K562 (cell line): ENCODE measurements around the gene PCBD2. TPM values are rescaled to one million over a fixed set of nuclear protein-coding genes. Genes with fewer than 3 reads are reported as not detected.
A peak's percentile ranks its signal among the peaks of the same experiment; 100 is the strongest.

ENCODE experiments used
- ATAC-seq: fragments of 200-7000 bp; cut with Tn5 transposase; 3 replicates; pipeline ENCODE4 v1.9.1; 2020; ENCODE audit warnings: moderate library complexity
- BruUV-seq: library from RNA; stranded (reverse); fragments of 400-500 nt; replicated peaks from 2 replicates; lab custom pipeline; 2021; lab: Mats Ljungman, UMichigan
- CTCF ChIA-PET: fragments of 300-600 bp; formaldehyde crosslinking; extraction: SDS; loops from one replicate; lab custom pipeline; 2021; ENCODE audit warnings: low intra/inter-chr PET ratio; lab: Yijun Ruan, JAX
- POLR2A ChIA-PET: fragments of 300-600, 350-650 bp; sonication (Branson Sonifier 250); formaldehyde crosslinking; extraction: SDS; loops from one replicate; lab custom pipeline; 2021; ENCODE audit warnings: antibody characterized with exemption, inconsistent platforms; lab: Yijun Ruan, JAX
- DNase-seq, 4 experiments: peaks; one replicate each; pipeline versions ENCODE4 v3.0.0 to v3.0.0-alpha.2; 2011 to 2018; ENCODE audit warnings: low spot score in 3 of 4, mixed read lengths in 3 of 4; ENCODE audit errors: extremely low read depth in 1 of 4
- FAIRE-seq: peaks from 2 replicates; lab custom pipeline; 2011; peaks lifted over from hg19 to GRCh38; lab: Jason Lieb, UNC
- H2AFZ ChIP-seq: 2 replicates; pipeline ENCODE4 v1.6.0; 2011; ENCODE audit warnings: low read depth, low read length, control low read depth, inconsistent platforms
- H3K27ac ChIP-seq: fragments of 200-600 bp; 3 replicates; pipeline ENCODE4 v1.8.0; 2011; ENCODE audit warnings: low read depth, mild to moderate bottlenecking, control low read depth, inconsistent platforms, low read length, moderate library complexity, mixed read lengths; ENCODE audit errors: extremely low read depth
- H3K27me3 ChIP-seq, 2 experiments: fragments of 300-600 bp in 1 of 2; 2 replicates in 1 of 2; 3 replicates in 1 of 2; pipeline versions ENCODE4 v1.6.0 to v1.8.0; 2011; ENCODE audit warnings: inconsistent platforms in 2 of 2, low read length in 2 of 2, mild to moderate bottlenecking in 1 of 2, mixed read lengths in 1 of 2, moderate library complexity in 1 of 2; ENCODE audit not compliant: control insufficient read depth in 2 of 2, insufficient read depth in 2 of 2
- H3K36me3 ChIP-seq: fragments of 300-600 bp; 3 replicates; pipeline ENCODE4 v1.8.0; 2011; ENCODE audit warnings: mild to moderate bottlenecking, low read length, inconsistent platforms; ENCODE audit not compliant: control insufficient read depth, insufficient read depth
- H3K4me1 ChIP-seq, 2 experiments: fragments of 200-600 bp in 1 of 2; replicated peaks in 1 of 2; 2 replicates in 1 of 2; 3 replicates in 1 of 2; pipeline versions ENCODE4 v1.5.1 to v1.8.0; 2011; ENCODE audit warnings: inconsistent platforms in 2 of 2, low read length in 2 of 2, mild to moderate bottlenecking in 1 of 2, mixed read lengths in 1 of 2, moderate library complexity in 1 of 2; ENCODE audit not compliant: control insufficient read depth in 2 of 2, insufficient read depth in 2 of 2
- H3K4me2 ChIP-seq: 2 replicates; pipeline ENCODE4 v1.6.1; 2011; ENCODE audit warnings: low read length, control low read depth, inconsistent platforms, mixed read lengths; ENCODE audit not compliant: insufficient read depth
- H3K4me3 ChIP-seq: fragments of 200-600 bp; sonication (generic), shearing (Covaris generic); 2 replicates; pipeline ENCODE4 v1.5.1; 2016; ENCODE audit warnings: control low read depth, inconsistent platforms
- H3K79me2 ChIP-seq: fragments of 200-600 bp; 3 replicates; pipeline ENCODE4 v1.8.0; 2011; ENCODE audit warnings: low read length, inconsistent platforms; ENCODE audit not compliant: control insufficient read depth, insufficient read depth
- H3K9ac ChIP-seq, 2 experiments: 2 replicates each; pipeline versions ENCODE4 v1.6.0 to v1.6.1; 2011; ENCODE audit warnings: low read depth in 2 of 2, low read length in 2 of 2, control low read depth in 1 of 2, inconsistent platforms in 1 of 2, mild to moderate bottlenecking in 1 of 2, mixed read lengths in 1 of 2; ENCODE audit not compliant: insufficient read depth in 1 of 2
- H3K9me1 ChIP-seq: one replicate; pipeline ENCODE4 v1.6.0; 2011; ENCODE audit warnings: inconsistent platforms, mild to moderate bottlenecking, low read length, moderate library complexity; ENCODE audit not compliant: control insufficient read depth, insufficient read depth
- H3K9me3 ChIP-seq: replicated peaks from 2 replicates; pipeline ENCODE4 v1.5.1; 2011; ENCODE audit warnings: low read depth, low read length, inconsistent platforms; ENCODE audit not compliant: control insufficient read depth, insufficient read depth
- H4K20me1 ChIP-seq: replicated peaks from 2 replicates; pipeline ENCODE4 v1.6.1; 2011; ENCODE audit warnings: low read length, inconsistent platforms, mixed read lengths; ENCODE audit not compliant: control insufficient read depth, insufficient read depth
- CTCF ChIP-seq, 3 experiments: IDR thresholded peaks in 2 of 3; conservative IDR thresholded peaks in 1 of 3; 2 replicates each; pipeline ENCODE4 v1.5.1; 2011 to 2012; ENCODE audit warnings: low read length in 3 of 3, mild to moderate bottlenecking in 3 of 3, control low read depth in 2 of 3, improper control_type of control experiment in 1 of 3, inconsistent platforms in 1 of 3, low read depth in 1 of 3, mixed read lengths in 1 of 3, moderate library complexity in 1 of 3; ENCODE audit not compliant: insufficient read depth in 2 of 3
- EP300 ChIP-seq: IDR thresholded peaks from 2 replicates; pipeline ENCODE4 v1.6.1; 2012; ENCODE audit warnings: low read length, improper control_type of control experiment
- FOXK1 ChIP-seq: sonication (generic); formaldehyde crosslinking; IDR thresholded peaks from 2 replicates; pipeline ENCODE4 v1.8.0; 2022; ENCODE audit warnings: missing genetic modification reagents, mild to moderate bottlenecking, borderline replicate concordance
- FOXM1 ChIP-seq, 2 experiments: fragments of 450-650 bp in 1 of 2; sonication (generic) in 1 of 2; formaldehyde crosslinking in 1 of 2; IDR thresholded peaks; 2 replicates each; pipeline versions ENCODE4 v1.6.1 to v1.9.0; 2017 to 2022; ENCODE audit warnings: low read depth in 2 of 2, mild to moderate bottlenecking in 2 of 2, missing genetic modification reagents in 1 of 2, moderate library complexity in 1 of 2
- KDM4B ChIP-seq, 2 experiments: fragments of 450-650 bp in 1 of 2; sonication (generic) in 1 of 2; IDR thresholded peaks; 2 replicates each; pipeline ENCODE4 v1.6.1; 2016 to 2017; ENCODE audit warnings: borderline replicate concordance in 2 of 2, antibody characterized with exemption in 1 of 2, low read depth in 1 of 2, mild to moderate bottlenecking in 1 of 2
- MYBL2 ChIP-seq, 2 experiments: fragments of 450-650 bp in 1 of 2; sonication (generic) in 1 of 2; formaldehyde crosslinking in 1 of 2; IDR thresholded peaks; 2 replicates each; pipeline versions ENCODE4 v1.6.1 to v1.8.1; 2017 to 2022; ENCODE audit warnings: borderline replicate concordance in 1 of 2, inconsistent platforms in 1 of 2, low read depth in 1 of 2, mild to moderate bottlenecking in 1 of 2, missing genetic modification reagents in 1 of 2, moderate library complexity in 1 of 2
- NBN ChIP-seq: fragments of 450-650 bp; IDR thresholded peaks from 2 replicates; pipeline ENCODE4 v1.6.1; 2016; ENCODE audit warnings: low read depth, mild to moderate bottlenecking
- NR2C1 ChIP-seq, 2 experiments: fragments of 450-650 bp; IDR thresholded peaks; 2 replicates each; pipeline ENCODE4 v1.6.1; 2017; ENCODE audit warnings: mild to moderate bottlenecking in 2 of 2, antibody characterized with exemption in 1 of 2, inconsistent platforms in 1 of 2, missing compliant biosample characterization in 1 of 2, missing genetic modification characterization in 1 of 2
- RAD21 ChIP-seq, 2 experiments: fragments of 250-450 bp in 1 of 2; fragments of 450-650 bp in 1 of 2; sonication (Bioruptor Pico) in 1 of 2; formaldehyde crosslinking in 1 of 2; IDR thresholded peaks in 1 of 2; conservative IDR thresholded peaks in 1 of 2; 2 replicates each; pipeline versions ENCODE4 v1.4.0 to v1.8.0; 2020 to 2022; ENCODE audit warnings: mild to moderate bottlenecking in 2 of 2, moderate library complexity in 1 of 2
- ZNF165 ChIP-seq: fragments of 250-450 bp; sonication (Bioruptor Pico); IDR thresholded peaks from 2 replicates; pipeline ENCODE4 v1.4.0; 2020; ENCODE audit warnings: borderline replicate concordance
- ZNF175 ChIP-seq: fragments of 200-800 bp; sonication (Bioruptor generic); IDR thresholded peaks from 2 replicates; pipeline ENCODE4 v1.6.1; 2016; ENCODE audit warnings: low read depth, mild to moderate bottlenecking, missing genetic modification characterization, missing compliant biosample characterization
- ZNF324 ChIP-seq: fragments of 250-450 bp; sonication (Bioruptor Pico); IDR thresholded peaks from 2 replicates; pipeline ENCODE4 v1.4.0; 2020; ENCODE audit warnings: mild to moderate bottlenecking
- WGBS: fragments of 100-300 bp; shearing (Covaris generic); methylation state at CpG from one replicate; pipeline ENCODE4 v1.1.6; 2016; ENCODE audit warnings: low coverage, mixed read lengths; ENCODE audit not compliant: insufficient coverage; ENCODE audit errors: missing lambda C conversion rate; 5-methylcytosine and 5-hydroxymethylcytosine counted together
- in situ Hi-C: fragments of 300-500 bp; cut with MboI; formaldehyde crosslinking; loops from 4 replicates; pipeline ENCODE4 v1.15.0; 2018; ENCODE audit warnings: inconsistent platforms, mixed read lengths
- intact Hi-C: fragments of 100-400 bp; cut with micrococcal nuclease; formaldehyde crosslinking; loops from 2 replicates; pipeline ENCODE4 v1.14.2; 2022
- polyA plus RNA-seq, 8 experiments: library from polyadenylated mRNA; depleted of rRNA in 4 of 8; stranded (reverse) in 5 of 8; unstranded in 3 of 8; fragments of >200 nt; fragmentation: Nextera tagmentation in 2 of 8; fragmentation: Illumina TruSeq in 1 of 8; extraction: Ambion mirVana in 2 of 8; extraction: Trizol in 1 of 8; gene quantifications; 2 replicates each; pipeline versions ENCODE4 v1.2.1 to v1.2.3, GENCODE V29; 2011 to 2014; ENCODE audit warnings: inconsistent platforms in 1 of 8, missing spikeins in 1 of 8
- total RNA-seq, 7 experiments: library from RNA; depleted of rRNA in 6 of 7; stranded (reverse); fragments of >200 nt in 6 of 7; fragmentation: Illumina TruSeq in 2 of 7; extraction: Trizol in 2 of 7; gene quantifications; 2 replicates each; pipeline versions ENCODE4 v1.2.1 to v1.2.3, GENCODE V29; 2011 to 2021; ENCODE audit warnings: low replicate concordance in 1 of 7
- TF ChIP-seq, protein P1 (sequence below): fragments of 450-650 bp; IDR thresholded peaks from 2 replicates; pipeline ENCODE4 v1.6.1; 2018; ENCODE audit not compliant: partially characterized antibody

PCBD2 gene
- total and polyA plus RNA-seq, 9 of the 15 experiments (the other 6 are each of a cell fraction or from before 2014, with no cell fraction given): 5.2 to 13.8 (median 7.8) TPM

GRCh38 chr5:135010502-135011354 lies 105.8 kb downstream of the PCBD2 start:
- peak; percentile 59 for ATAC-seq
- POLR2A ChIA-PET: interaction anchor here (0.6 to 6.1 kb wide), 5 partner anchors 11 to 317 kb away, joined by 3 to 35 read pairs (median 3); no protein-coding TSS in a partner anchor
- TF ChIP-seq, protein P1, sequence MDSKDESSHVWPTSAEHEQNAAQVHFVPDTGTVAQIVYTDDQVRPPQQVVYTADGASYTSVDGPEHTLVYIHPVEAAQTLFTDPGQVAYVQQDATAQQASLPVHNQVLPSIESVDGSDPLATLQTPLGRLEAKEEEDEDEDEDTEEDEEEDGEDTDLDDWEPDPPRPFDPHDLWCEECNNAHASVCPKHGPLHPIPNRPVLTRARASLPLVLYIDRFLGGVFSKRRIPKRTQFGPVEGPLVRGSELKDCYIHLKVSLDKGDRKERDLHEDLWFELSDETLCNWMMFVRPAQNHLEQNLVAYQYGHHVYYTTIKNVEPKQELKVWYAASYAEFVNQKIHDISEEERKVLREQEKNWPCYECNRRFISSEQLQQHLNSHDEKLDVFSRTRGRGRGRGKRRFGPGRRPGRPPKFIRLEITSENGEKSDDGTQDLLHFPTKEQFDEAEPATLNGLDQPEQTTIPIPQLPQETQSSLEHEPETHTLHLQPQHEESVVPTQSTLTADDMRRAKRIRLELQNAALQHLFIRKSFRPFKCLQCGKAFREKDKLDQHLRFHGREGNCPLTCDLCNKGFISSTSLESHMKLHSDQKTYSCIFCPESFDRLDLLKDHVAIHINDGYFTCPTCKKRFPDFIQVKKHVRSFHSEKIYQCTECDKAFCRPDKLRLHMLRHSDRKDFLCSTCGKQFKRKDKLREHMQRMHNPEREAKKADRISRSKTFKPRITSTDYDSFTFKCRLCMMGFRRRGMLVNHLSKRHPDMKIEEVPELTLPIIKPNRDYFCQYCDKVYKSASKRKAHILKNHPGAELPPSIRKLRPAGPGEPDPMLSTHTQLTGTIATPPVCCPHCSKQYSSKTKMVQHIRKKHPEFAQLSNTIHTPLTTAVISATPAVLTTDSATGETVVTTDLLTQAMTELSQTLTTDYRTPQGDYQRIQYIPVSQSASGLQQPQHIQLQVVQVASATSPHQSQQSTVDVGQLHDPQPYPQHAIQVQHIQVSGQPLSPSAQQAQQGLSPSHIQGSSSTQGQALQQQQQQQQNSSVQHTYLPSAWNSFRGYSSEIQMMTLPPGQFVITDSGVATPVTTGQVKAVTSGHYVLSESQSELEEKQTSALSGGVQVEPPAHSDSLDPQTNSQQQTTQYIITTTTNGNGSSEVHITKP: peak; percentile 30
- no peak for TF ChIP-seq EP300
- TF ChIP-seq CTCF (IDR thresholded peaks at IDR 0.05 in 2 of 3, conservative IDR thresholded peaks at IDR 0.05 in 1 of 3; ENCODE audit: insufficient read depth in 2 of 3, low read depth in 1 of 3, low read length in 3 of 3): peak; percentile 46 to 59 (median 47); a peak in 5 of 6 replicates
- no peak for TF ChIP-seq NR2C1 (IDR thresholded peaks at IDR 0.05)
- TF ChIP-seq NR2C1 (tag; IDR thresholded peaks at IDR 0.05): no peak
- no peak for TF ChIP-seq MYBL2 (IDR thresholded peaks at IDR 0.05; ENCODE audit: low read depth)
- TF ChIP-seq MYBL2 (CRISPR knock-in tag; IDR thresholded peaks at IDR 0.05; ENCODE audit: borderline replicate concordance): no peak
- no peak for TF ChIP-seq KDM4B (IDR thresholded peaks at IDR 0.05; ENCODE audit: borderline replicate concordance in 2 of 2, low read depth in 1 of 2)
- no peak for TF ChIP-seq ZNF324 (CRISPR knock-in tag)
- no peak for TF ChIP-seq FOXK1 (CRISPR knock-in tag)
- peak; percentile 30 to 53; a peak in 3 of 4 replicates for TF ChIP-seq RAD21 (CRISPR knock-in tag; conservative IDR thresholded peaks at IDR 0.05 in 1 of 2, IDR thresholded peaks at IDR 0.05 in 1 of 2)
- no peak for TF ChIP-seq ZNF165
- TF ChIP-seq FOXM1 (IDR thresholded peaks at IDR 0.05; ENCODE audit: low read depth): no peak
- TF ChIP-seq FOXM1 (CRISPR knock-in tag; IDR thresholded peaks at IDR 0.05; ENCODE audit: low read depth): no peak
- TF ChIP-seq NBN: no peak
- no peak for TF ChIP-seq ZNF175 (CRISPR knock-in tag)

More at GRCh38 chr5:135010502-135011354, 105.8 kb downstream of the PCBD2 start:
- Histone ChIP-seq H3K4me1 (peaks cover 0 to 3% of the 10 kb centered on the region in 2 experiments; a peak in 1 of 5 replicates), H3K9ac (no peak overlapping the region; a peak in 1 of 4 replicates), H4K20me1 (no peaks in the 10 kb centered on the region; the same call in 1 of the 2 replicates), H2AFZ (no peak overlapping the region), H3K27me3 (no peaks in the 10 kb centered on the region), H3K27ac (no peak overlapping the region), H3K4me2 (no peak overlapping the region), H3K9me3 (no peaks in the 10 kb centered on the region), H3K36me3 (no peaks in the 10 kb centered on the region), H3K79me2 (no peaks in the 10 kb centered on the region), H3K9me1 (no peaks in the 10 kb centered on the region), H3K4me3 (no peak overlapping the region)
- 54% methylated on average over 3 of the region's 3 CpGs for WGBS
- CTCF ChIA-PET: interaction anchor here (0.9 to 1.4 kb wide), 2 partner anchors 176 to 193 kb away, joined by 3 to 5 read pairs; no protein-coding TSS in a partner anchor
- peak; percentile 44 for FAIRE-seq
- in situ Hi-C loops (loop anchor here (10.0 kb wide), 1 partner anchor 324 kb away; no protein-coding TSS in a partner anchor), intact Hi-C loops (loop anchor here (10.0 kb wide), 2 partner anchors 174 to 324 kb away; no protein-coding TSS in a partner anchor)
- BruUV-seq: no TSS peak
- DNase-seq: no peak
